ENCODE measurements around the gene ZFP36L1. TPM values are rescaled to one million over a fixed set of nuclear protein-coding genes. Genes with fewer than 3 reads are reported as not detected.

Gene ZFP36L1
- total and polyA plus RNA-seq, 2 donors (not counting 3 experiments of a cell fraction or from before 2014, with no cell fraction given), result 46.0 to 89.6 TPM

DNA sequence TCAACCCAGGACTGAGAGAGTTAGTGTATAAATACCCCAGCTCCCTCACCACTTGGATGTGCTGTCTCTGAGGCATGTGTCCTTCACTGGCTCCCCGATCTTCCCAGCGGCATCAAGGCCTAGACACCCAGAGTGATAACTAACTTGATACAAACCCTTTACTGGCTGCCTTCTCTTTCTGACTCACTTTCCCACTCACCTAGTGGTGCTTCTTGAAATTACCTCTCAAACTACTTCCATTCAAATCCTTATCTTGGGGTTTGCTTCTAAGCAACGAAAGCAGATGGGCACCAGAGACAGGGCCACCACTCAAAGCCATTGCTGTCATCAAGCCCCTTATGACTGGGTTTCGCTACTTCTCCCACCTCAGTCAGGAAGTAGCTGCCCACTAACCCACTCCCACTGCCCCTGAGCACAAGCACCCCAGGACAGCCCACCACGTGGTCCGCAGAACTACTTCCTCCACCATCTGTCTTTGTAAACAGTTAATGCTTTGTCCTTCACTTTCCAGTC is 17.2 kb downstream of the ZFP36L1 start:
- BruUV-seq (replicated peaks), result no TSS peak

More for the DNA sequence above, 17.2 kb downstream of the ZFP36L1 start:
- no peaks in the 10 kb centered on the region for H3K9me3 ChIP-seq (replicated peaks; ENCODE audit: control insufficient read depth, insufficient read depth, low read length)
- TF ChIP-seq CTCF (IDR thresholded peaks at IDR 0.05; ENCODE audit: extremely low read depth in 1 of 2, insufficient read depth in 1 of 2, low read depth in 1 of 2, low read length in 2 of 2) (no peak), GATA2 (IDR thresholded peaks at IDR 0.05; ENCODE audit: insufficient read depth, insufficient read length, low read depth, low read length) (no peak)
- TF ChIP-seq, protein P1, sequence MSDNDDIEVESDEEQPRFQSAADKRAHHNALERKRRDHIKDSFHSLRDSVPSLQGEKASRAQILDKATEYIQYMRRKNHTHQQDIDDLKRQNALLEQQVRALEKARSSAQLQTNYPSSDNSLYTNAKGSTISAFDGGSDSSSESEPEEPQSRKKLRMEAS (IDR thresholded peaks at IDR 0.05; ENCODE audit: insufficient read depth, insufficient read length), result no peak
- intact Hi-C loops (cut with micrococcal nuclease) (no loop called here), dilution Hi-C loops (cut with MboI; ENCODE audit: extremely low pct_ligation_motif_present, low sequenced_read_pairs) (no loop called here)
- ChIA-PET CTCF (interaction anchor here (1.2 to 1.4 kb wide), 4 partner anchors 10 to 80 kb away, joined by 3 to 4 read pairs (median 3); no protein-coding TSS in a partner anchor), POLR2A (no interaction called here)
- no peaks in the 10 kb centered on the region for H3K36me3 ChIP-seq (ENCODE audit: control insufficient read depth in 2 of 2, extremely low read depth in 1 of 2, insufficient read depth in 2 of 2, low read length in 2 of 2)
- DNase-seq (ENCODE audit: low read depth, low spot score) (no peak), FAIRE-seq (no peak)
- no peak overlapping the region for H3K4me3 ChIP-seq (replicated peaks in 1 of 3; ENCODE audit: insufficient read depth in 1 of 3, low read depth in 1 of 3, low read length in 3 of 3)
- no peaks in the 10 kb centered on the region for H3K27me3 ChIP-seq (ENCODE audit: control insufficient read depth in 2 of 2, insufficient read depth in 2 of 2, low read length in 2 of 2)
- H3K79me2 ChIP-seq (ENCODE audit: control insufficient read depth, insufficient read depth, low read length), result no peaks in the 10 kb centered on the region
- no peak overlapping the region for H2AFZ ChIP-seq (ENCODE audit: low read depth, low read length)
- no peaks in the 10 kb centered on the region for H3K9me1 ChIP-seq (replicated peaks; ENCODE audit: control insufficient read depth, extremely low read depth, insufficient read depth, low read length)
- peaks cover 41% of the 10 kb centered on the region for H3K4me1 ChIP-seq (ENCODE audit: control insufficient read depth, extremely low read depth, insufficient read depth, low read length)
- no peak overlapping the region for H3K9ac ChIP-seq (replicated peaks; ENCODE audit: extremely low read depth, insufficient read depth, low read length)
- H4K20me1 ChIP-seq (replicated peaks; ENCODE audit: control insufficient read depth, extremely low read depth, insufficient read depth, low read length), result no peaks in the 10 kb centered on the region
- no peak overlapping the region for H3K27ac ChIP-seq (ENCODE audit: insufficient read depth, low read depth, low read length)
- H3K4me2 ChIP-seq (ENCODE audit: insufficient read depth, low read length), result no peak overlapping the region

Data from endothelial cell of umbilical vein (primary cell).